SHP77 (cell line): ENCODE results near the gene EYA3.
A peak's percentile ranks its signal among the peaks of the same experiment; 100 is the strongest.

Experiments used
- DNase-seq, 2 experiments: peaks; one replicate each; lab custom pipeline; 2025; lab: John Stamatoyannopoulos, UW

Gene EYA3

DNA sequence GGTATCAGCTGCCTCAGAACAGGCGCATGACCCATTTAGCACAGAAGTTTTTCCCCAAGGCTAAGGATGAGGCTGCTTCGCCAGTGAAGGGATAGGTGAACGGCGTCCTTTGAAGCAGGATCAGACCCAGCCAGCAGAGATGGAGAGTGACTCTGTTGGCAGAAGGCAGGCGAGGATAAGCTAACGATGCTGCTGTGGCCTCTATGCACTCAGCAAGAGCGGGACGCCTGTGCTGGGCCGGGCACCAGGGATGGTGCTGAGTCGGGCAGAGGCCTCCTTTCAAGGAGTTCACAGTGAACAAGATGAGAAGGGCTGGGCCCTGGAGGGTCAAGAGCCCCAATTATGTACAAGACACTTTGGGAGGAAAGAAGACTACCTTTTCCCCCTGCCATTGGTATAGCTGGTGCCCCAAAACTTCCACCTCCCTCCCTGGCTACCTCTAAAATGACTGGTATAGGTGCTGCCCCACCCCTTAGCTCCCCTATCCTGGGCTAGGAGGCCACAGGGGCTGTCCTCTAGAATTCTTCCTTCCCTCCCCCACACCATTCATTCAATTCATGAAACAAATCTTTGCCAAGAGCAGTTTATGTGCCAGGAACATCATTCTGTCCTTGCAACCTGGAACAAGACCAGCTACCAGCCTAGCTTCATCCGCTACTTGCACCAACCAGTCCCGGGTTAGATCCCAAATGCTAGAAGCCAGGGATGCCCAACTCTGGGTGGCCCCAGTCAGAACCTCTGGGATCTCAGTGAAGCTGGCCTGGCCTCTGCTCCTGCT lies 121.1 kb downstream of the EYA3 start:
- no peak for DNase-seq

DNA sequence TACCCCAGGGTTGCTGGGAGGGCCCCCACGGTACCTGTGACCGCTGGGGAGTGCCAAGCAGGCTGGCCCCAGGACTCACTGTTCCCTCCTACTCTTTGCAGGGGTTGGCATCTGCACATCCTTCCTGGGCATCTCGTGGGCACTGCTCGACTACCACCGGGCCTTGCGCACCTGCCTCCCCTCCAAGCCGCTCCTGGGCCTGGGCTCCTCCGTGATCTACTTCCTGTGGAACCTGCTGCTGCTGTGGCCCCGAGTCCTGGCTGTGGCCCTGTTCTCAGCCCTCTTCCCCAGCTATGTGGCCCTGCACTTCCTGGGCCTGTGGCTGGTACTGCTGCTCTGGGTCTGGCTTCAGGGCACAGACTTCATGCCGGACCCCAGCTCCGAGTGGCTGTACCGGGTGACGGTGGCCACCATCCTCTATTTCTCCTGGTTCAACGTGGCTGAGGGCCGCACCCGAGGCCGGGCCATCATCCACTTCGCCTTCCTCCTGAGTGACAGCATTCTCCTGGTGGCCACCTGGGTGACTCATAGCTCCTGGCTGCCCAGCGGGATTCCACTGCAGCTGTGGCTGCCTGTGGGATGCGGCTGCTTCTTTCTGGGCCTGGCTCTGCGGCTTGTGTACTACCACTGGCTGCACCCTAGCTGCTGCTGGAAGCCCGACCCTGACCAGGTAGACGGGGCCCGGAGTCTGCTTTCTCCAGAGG lies 121.9 kb downstream of the EYA3 start:
- no peak for DNase-seq

DNA sequence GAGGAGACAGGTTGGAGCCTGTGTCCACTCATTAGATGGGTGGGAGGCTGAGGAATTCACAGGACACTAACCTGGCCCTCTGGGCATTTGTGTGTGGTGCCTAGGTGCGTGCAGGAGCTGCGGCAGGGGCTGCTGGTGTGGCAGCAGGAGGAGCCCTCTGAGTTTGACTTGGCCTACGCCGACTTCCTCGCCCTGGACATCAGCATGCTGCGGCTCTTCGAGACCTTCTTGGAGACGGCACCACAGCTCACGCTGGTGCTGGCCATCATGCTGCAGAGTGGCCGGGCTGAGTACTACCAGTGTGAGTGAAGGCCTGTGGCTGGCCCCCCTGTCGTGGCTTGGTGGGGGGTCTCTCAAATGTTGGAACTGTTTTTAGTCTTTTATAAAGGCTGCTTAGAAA lies 125.0 kb downstream of the EYA3 start:
- DNase-seq, result no peak

DNA sequence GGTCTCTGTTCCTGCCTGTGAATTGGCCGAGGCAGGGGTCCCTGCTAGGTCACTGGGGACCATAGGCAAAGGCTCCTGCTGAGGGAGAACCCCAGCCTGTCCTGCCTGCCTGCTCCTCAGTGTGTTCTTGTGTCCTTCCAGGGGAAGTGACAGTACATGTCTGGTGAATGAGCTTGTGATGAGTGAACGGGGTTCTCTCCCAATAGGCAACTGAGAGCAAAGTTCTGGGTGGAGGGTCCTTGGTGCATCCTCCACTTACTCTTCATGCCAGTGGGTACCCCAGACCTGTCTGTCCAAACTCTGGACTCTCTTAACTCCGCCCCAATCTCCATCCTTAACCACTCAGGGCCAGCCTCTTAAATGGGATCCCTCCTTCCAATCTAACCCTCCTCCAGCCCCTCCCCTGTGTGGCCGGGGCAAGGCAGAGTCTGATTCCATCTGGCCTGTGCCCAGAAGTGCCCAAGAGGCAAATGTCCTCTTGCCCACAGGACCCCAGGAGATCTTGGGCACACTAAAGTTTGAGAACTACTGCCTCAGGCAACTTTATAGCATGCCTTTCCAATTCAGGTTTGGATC lies 126.7 kb downstream of the EYA3 start:
- no peak for DNase-seq

DNA sequence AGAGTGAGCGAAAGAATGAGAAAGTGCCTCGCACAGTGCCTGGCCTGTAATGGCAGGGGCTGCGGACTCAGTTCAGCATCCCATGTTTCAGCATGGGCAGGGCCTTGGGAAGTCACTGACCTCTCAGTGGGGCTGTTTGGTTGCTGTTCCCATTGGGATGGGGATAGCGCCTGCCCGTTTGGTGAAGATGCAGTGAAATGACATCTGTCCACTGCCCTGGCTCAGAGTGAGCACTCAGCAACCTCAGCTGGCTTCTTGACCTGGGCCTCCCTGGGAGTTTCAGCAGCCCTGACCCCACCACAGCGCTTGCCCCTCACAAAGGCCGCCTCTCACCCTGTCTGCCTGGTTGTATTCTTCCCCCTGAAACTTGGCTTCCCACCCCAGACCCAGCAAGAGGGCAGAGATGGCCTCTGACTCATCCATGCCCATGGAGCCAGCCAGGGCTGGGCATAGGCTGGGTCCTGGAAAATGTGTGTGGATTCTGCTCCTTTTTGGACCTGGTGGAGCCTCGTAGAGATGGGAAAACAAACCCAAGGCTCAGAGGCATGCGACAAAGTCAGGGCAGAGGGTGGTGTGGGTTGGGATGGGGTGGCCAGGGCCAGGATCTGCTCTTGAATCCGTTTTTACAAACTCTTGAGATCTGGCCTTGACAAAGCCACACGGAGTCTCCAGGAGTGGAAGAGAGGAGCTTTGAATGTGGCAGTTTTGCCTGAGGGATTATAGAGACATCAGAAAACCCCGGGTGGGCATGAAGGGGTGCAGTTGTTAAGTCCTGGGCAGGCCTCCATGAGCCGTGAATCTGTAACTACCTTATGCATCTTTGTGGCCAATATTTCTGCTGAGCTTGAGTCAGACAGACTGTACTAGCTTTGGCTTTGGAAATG lies 127.4 kb downstream of the EYA3 start:
- no peak for DNase-seq

DNA sequence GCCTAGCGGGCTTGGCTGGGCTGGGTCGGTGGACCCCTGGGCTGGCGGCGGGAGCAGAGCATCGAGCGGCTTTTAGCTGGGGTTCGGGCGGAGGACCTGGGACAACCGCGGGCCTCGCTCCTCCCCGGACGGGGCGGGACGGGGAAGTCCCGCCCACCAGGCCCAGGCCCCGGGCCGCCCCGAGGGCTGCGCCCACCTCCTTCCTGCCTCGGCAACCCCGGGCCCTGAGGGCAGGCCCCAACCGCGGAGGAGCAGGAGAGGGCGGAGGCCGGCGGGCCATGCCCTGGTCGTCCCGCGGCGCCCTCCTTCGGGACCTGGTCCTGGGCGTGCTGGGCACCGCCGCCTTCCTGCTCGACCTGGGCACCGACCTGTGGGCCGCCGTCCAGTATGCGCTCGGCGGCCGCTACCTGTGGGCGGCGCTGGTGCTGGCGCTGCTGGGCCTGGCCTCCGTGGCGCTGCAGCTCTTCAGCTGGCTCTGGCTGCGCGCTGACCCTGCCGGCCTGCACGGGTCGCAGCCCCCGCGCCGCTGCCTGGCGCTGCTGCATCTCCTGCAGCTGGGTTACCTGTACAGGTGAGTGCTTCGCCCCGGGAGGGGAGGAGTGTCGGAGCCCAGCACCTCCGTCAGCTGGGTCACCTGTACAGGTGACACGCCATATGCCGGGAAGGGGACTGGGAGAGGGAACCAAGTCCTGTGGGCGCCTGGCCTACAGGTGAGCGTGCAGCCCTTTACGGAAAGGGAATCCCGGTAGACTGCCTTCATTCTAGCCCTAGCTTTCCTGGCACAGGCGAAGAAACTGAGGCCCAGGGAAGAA lies 128.4 kb downstream of the EYA3 start, which contains the start of gene XKR8:
TSS of gene XKR8 (plus strand) at position 182 of the 812 bp plus-strand sequence. CDS start at position 279, 97 bp downstream.
- no peak for DNase-seq

DNA sequence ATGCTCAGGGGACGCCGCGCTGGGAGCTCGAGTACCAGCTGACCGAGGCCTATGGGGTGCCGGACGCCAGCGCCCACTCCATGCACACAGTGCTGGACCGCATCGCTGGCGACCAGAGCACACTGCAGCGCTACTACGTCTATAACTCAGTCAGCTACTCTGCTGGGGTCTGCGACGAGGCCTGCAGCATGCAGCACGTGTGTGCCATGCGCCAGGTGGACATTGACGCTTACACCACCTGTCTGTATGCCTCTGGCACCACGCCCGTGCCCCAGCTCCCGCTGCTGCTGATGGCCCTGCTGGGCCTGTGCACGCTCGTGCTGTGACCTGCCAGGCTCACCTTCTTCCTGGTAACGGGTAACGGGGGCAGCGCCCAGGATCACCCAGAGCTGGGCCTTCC lies 129.9 kb downstream of the EYA3 start:
- peak in 1 of 2 experiments; percentile 9 for DNase-seq

DNA sequence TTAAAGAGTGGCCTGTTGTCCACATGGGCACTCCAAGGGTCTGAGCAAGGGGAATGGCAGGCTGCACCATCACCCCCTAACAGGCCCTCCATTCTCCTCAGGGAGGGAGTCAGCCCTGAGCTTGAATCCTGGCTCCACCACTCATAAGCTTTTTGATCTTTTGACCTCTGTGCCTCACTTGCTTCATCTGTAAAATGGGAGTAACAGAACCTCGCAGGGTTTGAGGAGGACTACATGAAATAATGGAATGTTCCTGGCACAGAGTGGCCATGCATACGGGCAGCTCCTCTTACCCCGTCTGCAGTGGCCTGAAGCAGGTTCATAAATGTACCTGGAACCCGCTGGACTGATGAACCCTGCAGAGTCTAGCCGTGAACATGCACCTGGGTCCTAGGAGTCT lies 130.8 kb downstream of the EYA3 start:
- DNase-seq, result no peak

DNA sequence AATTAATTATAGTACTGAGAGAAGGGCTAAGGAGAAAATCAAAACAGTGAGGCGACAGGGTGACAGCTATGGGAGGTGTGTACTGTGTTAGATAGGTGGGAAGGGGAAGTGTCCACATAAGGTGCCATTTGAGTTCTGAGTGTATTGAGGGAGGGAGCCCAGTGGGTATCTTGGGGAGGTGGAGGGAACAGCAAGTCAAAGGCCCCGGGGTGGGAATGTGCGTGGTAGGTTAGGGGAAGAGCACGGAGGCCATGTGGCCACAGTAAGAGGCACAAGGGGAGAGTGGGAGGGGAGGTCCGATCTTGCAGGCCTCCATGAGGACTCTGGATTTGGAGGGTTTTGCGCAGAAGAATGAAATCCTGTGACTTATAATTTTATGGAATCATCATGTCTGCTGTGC lies 131.6 kb downstream of the EYA3 start:
- no peak for DNase-seq

DNA sequence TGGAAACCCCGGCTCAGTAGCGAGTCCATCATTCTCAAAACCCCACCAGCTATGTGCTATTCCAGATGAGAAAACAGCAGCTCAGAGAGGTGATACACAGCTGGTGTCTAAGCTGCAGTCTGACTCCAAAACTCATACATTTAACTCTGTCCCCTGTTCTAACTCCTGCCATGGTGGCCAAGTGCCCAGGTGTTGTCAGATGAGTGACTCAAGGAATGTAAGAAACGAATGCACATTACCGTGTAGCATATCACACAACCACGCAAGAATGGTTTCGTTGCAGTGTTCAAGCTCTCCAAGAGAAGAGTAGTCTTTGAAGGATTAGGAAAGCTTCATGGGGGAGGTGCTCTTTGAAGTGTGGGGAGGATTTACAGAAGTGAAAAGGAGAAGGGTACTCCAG lies 133.3 kb downstream of the EYA3 start:
- no peak for DNase-seq

DNA sequence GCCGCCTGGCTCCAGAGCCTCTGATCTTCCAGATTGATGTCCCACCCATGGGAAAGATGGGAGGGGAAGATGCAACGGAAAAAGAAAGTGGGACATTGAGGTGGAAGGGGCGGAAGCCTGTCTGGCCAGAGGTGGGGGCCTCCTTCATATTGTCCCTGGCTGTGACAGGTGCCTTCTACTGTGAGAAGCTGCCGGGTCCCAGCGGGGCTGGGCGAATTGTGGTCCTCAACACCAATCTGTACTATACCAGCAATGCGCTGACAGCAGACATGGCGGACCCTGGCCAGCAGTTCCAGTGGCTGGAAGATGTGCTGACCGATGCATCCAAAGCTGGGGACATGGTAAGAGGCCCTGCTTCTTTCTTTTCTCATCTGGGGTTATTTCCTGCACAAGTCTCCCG lies 134.2 kb downstream of the EYA3 start:
- DNase-seq, result no peak

DNA sequence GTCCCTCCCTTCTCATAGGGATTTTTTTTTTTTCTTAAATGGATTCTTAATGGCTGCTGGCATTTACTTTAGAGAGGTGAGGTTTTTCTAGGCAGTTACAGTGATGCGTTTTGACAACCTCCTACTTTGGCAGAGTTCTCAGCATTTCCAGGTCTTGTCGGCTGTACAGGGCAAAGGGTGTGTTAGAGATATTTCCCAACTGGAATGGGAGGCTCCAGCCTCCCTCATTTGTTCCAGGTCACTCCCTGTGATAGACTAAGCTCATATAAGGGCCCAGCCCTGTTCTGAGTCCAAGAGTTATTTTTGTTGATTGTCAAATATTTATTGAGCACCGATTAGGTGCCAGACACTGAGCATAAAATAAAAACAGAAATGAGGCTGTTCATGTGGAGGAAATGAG lies 136.3 kb downstream of the EYA3 start:
- DNase-seq, result no peak

DNA sequence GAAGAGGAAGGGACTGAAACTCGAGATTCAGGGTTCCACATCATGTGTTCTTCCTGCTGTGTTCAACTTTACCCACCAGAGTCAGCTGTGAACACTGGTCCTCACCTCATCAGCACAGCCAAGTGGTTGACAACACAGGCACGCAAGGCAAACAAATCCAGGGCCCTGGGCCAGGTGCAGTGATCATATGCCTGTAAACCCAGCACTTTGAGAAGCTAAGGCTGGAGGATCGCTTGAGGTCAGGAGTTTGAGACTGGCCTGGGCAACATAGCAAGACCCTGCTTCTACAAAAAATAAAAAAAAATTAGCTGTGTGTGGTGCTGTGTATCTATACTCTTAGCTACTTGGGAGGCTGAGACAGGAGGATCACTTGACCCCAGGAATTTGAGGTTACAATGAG lies 137.0 kb downstream of the EYA3 start:
- DNase-seq, result peak in 1 of 2 experiments; percentile 15

DNA sequence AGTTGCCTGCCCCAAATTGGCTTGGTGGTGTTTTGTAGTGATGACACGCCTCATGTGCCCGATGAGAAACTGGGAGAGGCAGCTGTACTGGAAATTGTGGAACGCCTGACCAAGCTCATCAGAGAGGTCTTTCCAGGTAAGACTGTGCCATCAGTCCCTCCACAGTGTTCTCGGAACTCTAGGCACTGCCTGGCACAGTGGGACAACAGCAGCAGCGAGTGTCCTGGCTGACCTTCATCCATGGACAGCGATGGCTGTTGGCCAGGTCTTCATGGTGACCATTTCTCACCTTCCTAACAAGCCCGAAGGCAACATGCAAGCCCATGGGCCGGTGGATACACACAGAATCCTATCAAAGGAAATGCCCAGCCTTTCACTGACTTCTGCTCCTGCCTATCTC lies 139.4 kb downstream of the EYA3 start:
- no peak for DNase-seq

DNA sequence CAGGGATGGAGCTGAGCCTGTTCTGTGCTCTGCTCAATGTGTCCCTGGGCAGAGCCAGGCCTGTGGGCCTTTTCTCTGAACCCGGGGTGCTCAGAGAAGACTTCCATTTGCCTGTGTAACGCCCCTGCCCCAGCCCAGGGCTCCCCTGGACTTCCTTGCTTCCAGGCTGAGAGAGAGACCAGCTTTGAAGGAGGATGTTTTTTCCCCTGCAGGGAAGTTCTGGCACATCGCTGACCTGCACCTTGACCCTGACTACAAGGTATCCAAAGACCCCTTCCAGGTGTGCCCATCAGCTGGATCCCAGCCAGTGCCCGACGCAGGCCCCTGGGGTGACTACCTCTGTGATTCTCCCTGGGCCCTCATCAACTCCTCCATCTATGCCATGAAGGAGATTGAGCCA lies 143.4 kb downstream of the EYA3 start:
- DNase-seq, result no peak

DNA sequence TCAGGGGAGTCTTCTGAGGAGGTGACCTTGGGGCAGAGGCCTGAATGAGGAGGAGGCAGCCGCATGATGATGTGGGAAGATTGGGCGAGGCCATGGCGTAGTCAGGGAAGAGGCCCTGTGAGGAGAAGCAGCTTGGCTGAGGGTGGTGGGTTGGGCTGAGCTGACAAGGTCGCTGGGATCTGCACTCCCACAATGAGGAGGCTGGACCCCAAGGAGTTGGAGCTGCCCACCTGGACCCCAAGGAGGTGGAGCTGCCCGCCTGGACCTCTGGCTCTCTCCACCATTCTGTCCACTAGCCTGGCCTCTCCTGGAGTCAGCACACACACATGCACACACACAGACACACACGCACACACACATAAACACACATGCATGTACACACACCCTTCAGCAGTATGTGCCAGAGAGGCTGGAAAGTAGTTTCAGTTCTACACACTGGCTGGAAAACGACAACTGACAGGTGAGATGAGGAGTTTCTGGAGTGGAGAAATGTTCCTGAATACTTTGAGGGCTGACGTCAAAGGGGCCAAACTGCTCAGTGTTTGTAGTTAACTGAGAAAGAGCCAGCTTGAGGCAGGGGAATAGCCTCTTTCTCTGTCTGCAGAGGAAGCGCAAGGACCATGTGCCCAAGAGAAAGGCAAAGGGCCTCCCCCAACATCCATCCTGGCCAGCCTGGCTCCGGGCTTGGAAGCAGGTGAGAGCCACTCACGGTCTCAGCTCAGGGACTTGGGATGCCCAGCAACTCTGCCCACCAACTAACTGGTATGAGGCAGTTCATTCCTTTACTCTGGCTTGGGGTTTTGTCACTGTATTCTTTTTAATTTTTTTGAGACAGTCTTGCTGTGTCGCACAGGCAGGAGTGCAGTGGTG lies 146.5 kb downstream of the EYA3 start:
- no peak for DNase-seq

DNA sequence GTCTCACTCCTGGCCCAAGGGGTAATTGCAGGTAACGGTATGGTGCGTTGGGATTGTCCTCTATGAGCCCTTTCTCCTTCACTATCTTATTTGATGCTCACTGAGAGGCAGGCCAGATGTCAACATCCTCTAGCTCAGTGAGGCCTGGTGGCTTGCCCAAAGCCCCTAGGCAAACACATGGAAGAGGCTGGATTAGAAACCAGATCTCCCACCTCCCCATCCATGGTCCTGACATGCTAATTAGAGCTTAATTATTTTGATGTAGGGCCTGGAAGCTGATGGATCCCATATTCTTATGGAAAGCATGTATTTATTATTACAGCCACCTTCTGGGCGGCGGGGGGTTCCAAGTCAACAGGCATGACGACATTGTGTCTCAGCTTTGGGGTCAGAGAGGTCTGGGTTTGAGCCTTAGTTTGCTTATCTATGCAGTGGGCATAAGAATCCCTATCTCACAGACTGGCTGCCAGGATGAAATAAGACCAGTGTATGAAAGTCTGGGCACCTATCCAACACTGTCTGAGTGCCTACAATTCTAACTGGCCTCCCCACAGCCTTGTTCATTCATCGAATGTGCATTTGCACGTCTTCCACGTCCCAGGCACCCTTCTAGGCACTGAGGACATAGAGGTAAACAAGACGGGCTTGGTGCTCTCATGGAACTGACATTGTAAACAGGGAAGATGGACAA lies 147.4 kb downstream of the EYA3 start:
- DNase-seq, result no peak

DNA sequence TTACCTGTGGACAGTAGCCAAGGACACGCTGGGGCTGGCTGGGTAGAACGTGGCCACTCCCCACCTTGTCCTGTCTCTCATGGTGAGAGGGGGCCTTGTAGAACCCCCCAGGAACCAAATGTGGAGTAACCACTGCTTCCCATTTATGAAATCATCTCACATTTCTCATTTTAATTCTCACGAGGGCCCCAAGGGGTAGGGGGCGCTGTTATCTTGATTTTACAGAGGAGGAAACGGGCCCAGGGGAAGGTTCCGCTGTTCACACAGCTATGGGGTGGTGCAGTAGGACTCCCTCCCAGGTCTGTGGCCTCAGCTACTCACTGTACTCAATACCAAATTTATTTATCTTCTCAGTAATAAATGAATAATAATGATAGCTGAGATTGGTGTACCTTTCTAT lies 148.1 kb downstream of the EYA3 start:
- DNase-seq, result peak; percentile 36 to 56

DNA sequence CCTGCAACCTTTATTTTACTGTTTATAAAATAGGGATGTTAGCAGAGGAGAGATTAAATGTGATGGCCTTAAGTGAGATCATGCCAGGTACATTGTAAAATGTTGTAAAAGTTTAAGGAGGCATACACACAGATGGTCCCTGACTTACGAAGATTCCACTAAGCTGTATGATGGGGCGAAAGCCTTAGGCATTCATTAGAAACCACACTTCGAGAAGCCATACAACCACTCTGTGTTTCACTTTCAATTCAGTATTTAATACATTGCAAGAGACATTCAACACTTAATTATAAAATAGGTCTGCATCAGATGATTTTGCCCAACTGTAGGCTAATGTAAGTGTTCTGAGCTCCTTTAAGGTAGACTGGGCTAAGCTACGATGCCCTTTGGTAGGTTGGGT lies 149.9 kb downstream of the EYA3 start:
- no peak for DNase-seq

DNA sequence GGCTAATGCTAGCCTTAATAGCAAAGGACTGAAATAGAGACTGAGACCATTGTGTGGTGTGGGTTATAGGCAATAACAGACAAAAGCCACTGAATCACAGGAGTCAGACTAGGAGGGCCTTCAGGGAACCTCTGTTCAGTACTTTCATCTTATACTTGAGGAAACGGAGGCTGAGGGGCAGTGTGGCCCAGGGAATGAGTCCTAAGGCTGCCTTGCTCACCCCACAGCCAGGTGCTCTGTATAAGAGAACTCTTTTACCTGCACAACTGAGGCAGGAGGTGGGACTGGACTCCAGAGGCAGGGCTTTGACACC lies 150.9 kb downstream of the EYA3 start:
- DNase-seq, result no peak
